PC-3 (cell line): Measurements from ENCODE around the gene ZNF668. TPM values are rescaled to one million over a fixed set of nuclear protein-coding genes. Genes with fewer than 3 reads are reported as not detected.

ENCODE experiments used
- ATAC-seq: fragments of 200-7000 bp; cut with Tn5 transposase; 2 replicates; pipeline ENCODE4 v1.9.1; 2020; ENCODE audit warnings: mild to moderate bottlenecking, moderate library complexity
- BruUV-seq: library from RNA; stranded (reverse); fragments of 400-500 nt; replicated peaks from 2 replicates; lab custom pipeline; 2021; lab: Mats Ljungman, UMichigan
- CTCF ChIA-PET: fragments of 300-600 bp; sonication (Branson Sonifier 250); formaldehyde crosslinking; loops from one replicate; lab custom pipeline; 2022; ENCODE audit warnings: antibody characterized with exemption; lab: Charles Lee
- POLR2A ChIA-PET: fragments of 300-600 bp; sonication (Branson Sonifier 250); formaldehyde crosslinking; loops from one replicate; lab custom pipeline; 2022; ENCODE audit warnings: antibody characterized with exemption; ENCODE audit not compliant: unreplicated experiment; lab: Charles Lee
- DNase-seq: peaks from one replicate; pipeline ENCODE4 v3.0.0-alpha.2; 2015
- H2AFZ ChIP-seq: fragments of 300-600 bp; sonication (generic); 2 replicates; pipeline ENCODE4 v1.6.0; 2016; ENCODE audit warnings: antibody characterized with exemption, low read length
- H3F3A ChIP-seq: fragments of 300-600 bp; sonication (generic); one replicate; pipeline ENCODE4 v1.6.0; 2017; ENCODE audit warnings: antibody characterized with exemption, low read length, control low read depth, mild to moderate bottlenecking; ENCODE audit not compliant: unreplicated experiment
- H3K27ac ChIP-seq: fragments of 300-600 bp; sonication (generic); 2 replicates; pipeline ENCODE4 v1.5.1; 2016; ENCODE audit warnings: mild to moderate bottlenecking, low read length
- H3K27me3 ChIP-seq: fragments of 300-600 bp; sonication (generic); 2 replicates; pipeline ENCODE4 v1.6.1; 2016; ENCODE audit warnings: low read length, mixed read lengths
- H3K36me3 ChIP-seq: fragments of 300-600 bp; sonication (generic); 2 replicates; pipeline ENCODE4 v1.6.1; 2016; ENCODE audit warnings: low read depth, mixed run types, low read length, mixed read lengths
- H3K4me1 ChIP-seq: fragments of 300-600 bp; sonication (generic); 2 replicates; pipeline ENCODE4 v1.5.1; 2016; ENCODE audit warnings: low read length; ENCODE audit not compliant: insufficient read depth
- H3K4me2 ChIP-seq: fragments of 300-600 bp; sonication (generic); 2 replicates; pipeline ENCODE4 v1.6.0; 2016; ENCODE audit warnings: low read length
- H3K4me3 ChIP-seq: fragments of 300-600 bp; sonication (generic); 2 replicates; pipeline ENCODE4 v1.5.1; 2016; ENCODE audit warnings: mild to moderate bottlenecking, low read length, mixed read lengths
- H3K79me2 ChIP-seq: fragments of 300-600 bp; sonication (generic); 2 replicates; pipeline ENCODE4 v1.6.1; 2017; ENCODE audit warnings: low read length, mixed read lengths
- H3K9ac ChIP-seq: fragments of 300-600 bp; sonication (generic); 2 replicates; pipeline ENCODE4 v1.6.0; 2016; ENCODE audit warnings: mild to moderate bottlenecking, low read length
- H3K9me2 ChIP-seq: fragments of 300-600 bp; sonication (generic); replicated peaks from 2 replicates; pipeline ENCODE4 v1.6.1; 2016; ENCODE audit warnings: mixed run types, low read length, mixed read lengths
- H3K9me3 ChIP-seq: fragments of 300-600 bp; sonication (generic); 2 replicates; pipeline ENCODE4 v1.6.1; 2016; ENCODE audit warnings: low read length, mixed read lengths
- H4K20me1 ChIP-seq: fragments of 300-600 bp; sonication (generic); 2 replicates; pipeline ENCODE4 v1.6.1; 2016; ENCODE audit warnings: low read length, mixed read lengths
- EZH2 ChIP-seq: fragments of 300-600 bp; sonication (generic); IDR thresholded peaks from one replicate; pipeline ENCODE4 v1.6.1; 2017; ENCODE audit warnings: antibody characterized with exemption, mild to moderate bottlenecking, low read length; ENCODE audit not compliant: unreplicated experiment
- EZH2phosphoT487 ChIP-seq: fragments of 300-600 bp; sonication (generic); IDR thresholded peaks from 2 replicates; pipeline ENCODE4 v1.6.1; 2018; ENCODE audit warnings: mild to moderate bottlenecking, antibody characterized with exemption, low read length, borderline replicate concordance
- intact Hi-C: fragments of 100-400 bp; cut with micrococcal nuclease; formaldehyde crosslinking; loops from 2 replicates; pipeline ENCODE4 v1.9.0; 2023
- total RNA-seq: library from RNA; depleted of rRNA; stranded (reverse); fragments of >200 nt; gene quantifications from 2 replicates; pipeline ENCODE4 v1.2.3, GENCODE V29; 2014
- TF ChIP-seq, protein P1 (sequence below): fragments of 300-600 bp; sonication (generic); conservative IDR thresholded peaks from 2 replicates; pipeline ENCODE4 v1.5.1; 2017; ENCODE audit warnings: antibody characterized with exemption, low read depth, mild to moderate bottlenecking, low read length

The ZNF668 gene
- total RNA-seq, 1 experiment from 2014 or later = 15.6 TPM

DNA sequence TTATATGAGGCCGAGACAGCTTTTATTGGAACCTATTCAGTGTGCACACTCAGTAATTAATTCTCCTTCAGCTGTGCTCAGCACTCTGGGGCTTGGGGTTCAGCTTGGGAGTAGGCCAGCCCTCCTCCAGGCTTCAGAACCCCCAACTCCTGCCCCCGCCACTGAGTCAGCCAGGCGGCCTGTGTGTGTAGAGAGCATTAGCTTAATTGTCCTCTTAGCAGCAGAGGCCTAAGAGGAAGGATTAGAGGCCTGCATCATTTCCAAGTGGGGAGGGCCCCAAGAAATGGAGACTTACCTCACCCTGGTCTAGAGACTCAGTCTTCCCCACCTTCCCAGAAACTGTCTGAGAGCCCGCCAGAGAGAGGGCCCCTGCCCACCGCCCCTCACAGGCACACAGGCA lies 13.9 kb upstream of the ZNF668 start:
- Histone ChIP-seq H3K27ac (no peak overlapping the region), H3K36me3 (peaks cover 3% of the 10 kb centered on the region; the same call in 1 of the 2 replicates), H2AFZ (no peak overlapping the region), H3F3A (no peaks in the 10 kb centered on the region), H3K9me2 (no peaks in the 10 kb centered on the region), H3K9me3 (no peaks in the 10 kb centered on the region), H3K79me2 (peaks cover 9% of the 10 kb centered on the region), H3K27me3 (no peaks in the 10 kb centered on the region), H4K20me1 (peaks cover 5% of the 10 kb centered on the region; the same call in 1 of the 2 replicates), H3K4me3 (no peak overlapping the region), H3K4me2 (no peak overlapping the region), H3K9ac (no peak overlapping the region), H3K4me1 (peaks cover 4% of the 10 kb centered on the region; the same call in 1 of the 2 replicates)
- DNase-seq = no peak
- ATAC-seq = no peak
- TF ChIP-seq, protein P1, sequence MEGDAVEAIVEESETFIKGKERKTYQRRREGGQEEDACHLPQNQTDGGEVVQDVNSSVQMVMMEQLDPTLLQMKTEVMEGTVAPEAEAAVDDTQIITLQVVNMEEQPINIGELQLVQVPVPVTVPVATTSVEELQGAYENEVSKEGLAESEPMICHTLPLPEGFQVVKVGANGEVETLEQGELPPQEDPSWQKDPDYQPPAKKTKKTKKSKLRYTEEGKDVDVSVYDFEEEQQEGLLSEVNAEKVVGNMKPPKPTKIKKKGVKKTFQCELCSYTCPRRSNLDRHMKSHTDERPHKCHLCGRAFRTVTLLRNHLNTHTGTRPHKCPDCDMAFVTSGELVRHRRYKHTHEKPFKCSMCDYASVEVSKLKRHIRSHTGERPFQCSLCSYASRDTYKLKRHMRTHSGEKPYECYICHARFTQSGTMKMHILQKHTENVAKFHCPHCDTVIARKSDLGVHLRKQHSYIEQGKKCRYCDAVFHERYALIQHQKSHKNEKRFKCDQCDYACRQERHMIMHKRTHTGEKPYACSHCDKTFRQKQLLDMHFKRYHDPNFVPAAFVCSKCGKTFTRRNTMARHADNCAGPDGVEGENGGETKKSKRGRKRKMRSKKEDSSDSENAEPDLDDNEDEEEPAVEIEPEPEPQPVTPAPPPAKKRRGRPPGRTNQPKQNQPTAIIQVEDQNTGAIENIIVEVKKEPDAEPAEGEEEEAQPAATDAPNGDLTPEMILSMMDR = no peak
- TF ChIP-seq EZH2phosphoT487 (no peak), EZH2 (no peak)
- CTCF ChIA-PET = no interaction called here
- POLR2A ChIA-PET = no interaction called here
- intact Hi-C loops = no loop called here
- no TSS peak for BruUV-seq

DNA sequence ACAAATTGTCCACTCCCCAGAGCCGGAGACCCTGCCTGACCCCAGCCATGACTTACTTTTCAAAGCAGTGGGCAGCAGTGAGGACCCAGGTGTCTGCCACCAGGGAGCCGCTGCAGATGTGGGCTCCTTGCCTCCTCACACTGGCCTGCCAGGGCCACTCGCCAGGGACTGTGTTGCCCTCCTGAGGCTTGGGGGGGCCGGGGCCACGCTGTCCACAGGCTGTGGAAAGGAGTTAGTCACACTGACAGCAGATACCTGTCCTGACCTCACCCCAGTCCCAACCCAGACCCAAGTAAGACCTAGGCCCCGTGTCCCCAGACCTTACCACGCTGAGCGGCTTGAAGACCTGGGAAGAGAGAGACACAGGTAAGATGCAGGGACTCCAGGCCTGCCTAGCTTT lies 13.4 kb upstream of the ZNF668 start:
- TF ChIP-seq EZH2phosphoT487 (no peak), EZH2 (no peak)
- TF ChIP-seq, protein P1 = no peak
- CTCF ChIA-PET = no interaction called here
- H3K9me3 ChIP-seq = no peaks in the 10 kb centered on the region
- no peaks in the 10 kb centered on the region for H3K9me2 ChIP-seq
- H3K4me2 ChIP-seq = no peak overlapping the region
- H3K36me3 ChIP-seq = peaks cover 3% of the 10 kb centered on the region; the same call in 1 of the 2 replicates
- ATAC-seq (no peak), DNase-seq (no peak)
- intact Hi-C loops = no loop called here
- no peak overlapping the region for H2AFZ ChIP-seq
- H3F3A ChIP-seq = no peaks in the 10 kb centered on the region
- BruUV-seq = no TSS peak
- H3K27ac ChIP-seq = no peak overlapping the region
- H3K4me1 ChIP-seq = no peaks in the 10 kb centered on the region
- POLR2A ChIA-PET = no interaction called here
- no peaks in the 10 kb centered on the region for H3K27me3 ChIP-seq
- 0 out of 2 replicates have a peak, but pooled peaks cover under 1% of the 10 kb centered on the region for H4K20me1 ChIP-seq
- H3K9ac ChIP-seq = no peak overlapping the region
- no peak overlapping the region for H3K4me3 ChIP-seq
- peaks cover 4% of the 10 kb centered on the region for H3K79me2 ChIP-seq

DNA sequence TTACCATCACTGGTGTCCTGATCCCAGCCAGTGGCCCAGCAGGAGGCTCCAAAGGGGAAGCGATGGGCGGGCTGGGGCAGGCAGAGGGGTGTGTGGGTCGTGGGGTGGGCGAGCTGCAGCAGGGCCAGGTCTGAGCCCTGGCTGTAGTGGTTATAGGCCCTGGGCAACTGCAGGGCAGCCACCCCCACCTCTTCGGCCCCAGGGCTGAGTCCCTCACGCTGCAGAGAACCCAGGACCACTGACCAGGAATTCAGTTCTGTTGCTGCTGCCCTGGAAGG lies 12.5 kb upstream of the ZNF668 start:
- H3K36me3 ChIP-seq = peaks cover 3% of the 10 kb centered on the region; the same call in 1 of the 2 replicates
- no peak for TF ChIP-seq EZH2
- no peak for TF ChIP-seq EZH2phosphoT487
- TF ChIP-seq, protein P1 = no peak
- H2AFZ ChIP-seq = no peak overlapping the region
- ATAC-seq = no peak
- H3K27me3 ChIP-seq = no peaks in the 10 kb centered on the region
- H3K4me1 ChIP-seq = no peaks in the 10 kb centered on the region
- no peaks in the 10 kb centered on the region for H3K9me2 ChIP-seq
- no peak overlapping the region for H3K4me3 ChIP-seq
- H3K9ac ChIP-seq = no peak overlapping the region
- H3F3A ChIP-seq = no peaks in the 10 kb centered on the region
- POLR2A ChIA-PET = no interaction called here
- intact Hi-C loops = no loop called here
- H3K4me2 ChIP-seq = no peak overlapping the region
- H3K79me2 ChIP-seq = no peaks in the 10 kb centered on the region; the same call in 1 of the 2 replicates
- CTCF ChIA-PET = no interaction called here
- no peak overlapping the region for H3K27ac ChIP-seq
- H3K9me3 ChIP-seq = no peaks in the 10 kb centered on the region
- H4K20me1 ChIP-seq = no peaks in the 10 kb centered on the region
- BruUV-seq = no TSS peak
- no peak for DNase-seq
